KOPT-K1 (cell line): ENCODE data around the gene ZDHHC14.

Experiments
- H3K27ac ChIP-seq: fragments of 200-600 bp; sonication (generic); 2 replicates; pipeline ENCODE4 v1.5.1; 2016; ENCODE audit warnings: antibody characterized with exemption, mild to moderate bottlenecking, low read depth, low read length; ENCODE audit not compliant: poor library complexity, severe bottlenecking
- H3K36me3 ChIP-seq: fragments of 200-600 bp; sonication (generic); 2 replicates; pipeline ENCODE4 v1.5.1; 2017; ENCODE audit warnings: antibody characterized with exemption, mild to moderate bottlenecking, low read length, moderate library complexity; ENCODE audit not compliant: insufficient read depth
- H3K9me3 ChIP-seq: fragments of 200-600 bp; sonication (generic); 2 replicates; pipeline ENCODE4 v1.5.1; 2017; ENCODE audit warnings: antibody characterized with exemption, low read length, mild to moderate bottlenecking; ENCODE audit not compliant: insufficient read depth, poor library complexity, severe bottlenecking

ZDHHC14 gene

GRCh38 chr6:157513004-157513603, 132.1 kb downstream of the ZDHHC14 start:
- Histone ChIP-seq H3K9me3 (no peaks in the 10 kb centered on the region), H3K36me3 (no peaks in the 10 kb centered on the region), H3K27ac (no peak overlapping the region)

GRCh38 chr6:157513619-157514485, 132.9 kb downstream of the ZDHHC14 start:
- no peak overlapping the region for H3K27ac ChIP-seq
- H3K36me3 ChIP-seq, result no peaks in the 10 kb centered on the region
- no peaks in the 10 kb centered on the region for H3K9me3 ChIP-seq

GRCh38 chr6:157514659-157515496, 133.9 kb downstream of the ZDHHC14 start:
- H3K36me3 ChIP-seq, result no peaks in the 10 kb centered on the region
- H3K27ac ChIP-seq, result no peak overlapping the region
- H3K9me3 ChIP-seq, result no peaks in the 10 kb centered on the region

GRCh38 chr6:157516319-157517026, 135.5 kb downstream of the ZDHHC14 start:
- no peaks in the 10 kb centered on the region for H3K36me3 ChIP-seq
- no peaks in the 10 kb centered on the region for H3K9me3 ChIP-seq
- no peak overlapping the region for H3K27ac ChIP-seq

GRCh38 chr6:157517601-157518359, 136.8 kb downstream of the ZDHHC14 start:
- Histone ChIP-seq H3K9me3 (no peaks in the 10 kb centered on the region), H3K27ac (no peak overlapping the region), H3K36me3 (no peaks in the 10 kb centered on the region)

- Histone ChIP-seq H3K9me3 (no peaks in the 10 kb centered on the region), H3K27ac (no peak overlapping the region), H3K36me3 (no peaks in the 10 kb centered on the region)
These were observed 137.6 kb downstream of the ZDHHC14 start for GRCh38 chr6:157518397-157519250.

- H3K9me3 ChIP-seq, result no peaks in the 10 kb centered on the region
- no peak overlapping the region for H3K27ac ChIP-seq
- H3K36me3 ChIP-seq, result no peaks in the 10 kb centered on the region
These were observed 138.5 kb downstream of the ZDHHC14 start for GRCh38 chr6:157519255-157520116.

GRCh38 chr6:157520117-157520406, 139.1 kb downstream of the ZDHHC14 start:
- no peaks in the 10 kb centered on the region for H3K9me3 ChIP-seq
- no peak overlapping the region for H3K27ac ChIP-seq
- H3K36me3 ChIP-seq, result no peaks in the 10 kb centered on the region

GRCh38 chr6:157520596-157521361, 139.8 kb downstream of the ZDHHC14 start:
- Histone ChIP-seq H3K27ac (no peak overlapping the region), H3K36me3 (no peaks in the 10 kb centered on the region), H3K9me3 (no peaks in the 10 kb centered on the region)

GRCh38 chr6:157521362-157522335, 140.7 kb downstream of the ZDHHC14 start:
- Histone ChIP-seq H3K27ac (no peak overlapping the region), H3K9me3 (no peaks in the 10 kb centered on the region), H3K36me3 (no peaks in the 10 kb centered on the region)

- no peaks in the 10 kb centered on the region for H3K36me3 ChIP-seq
- no peaks in the 10 kb centered on the region for H3K9me3 ChIP-seq
- no peak overlapping the region for H3K27ac ChIP-seq
These were observed 141.5 kb downstream of the ZDHHC14 start for GRCh38 chr6:157522472-157522871.
